ENCODE results near the gene PRR12.

GRCh38 chr19:49594993-49595818 lies 4.2 kb downstream of the PRR12 start:
- TF ChIP-seq LEF1 (IDR thresholded peaks at IDR 0.05; ENCODE audit: borderline replicate concordance) (no peak), FOXK2 (IDR thresholded peaks at IDR 0.05) (no peak), FOXA1 (IDR thresholded peaks at IDR 0.05) (no peak), TARDBP (IDR thresholded peaks at IDR 0.05) (no peak), HDGF (IDR thresholded peaks at IDR 0.05; ENCODE audit: borderline replicate concordance) (no peak), L3MBTL2 (conservative IDR thresholded peaks at IDR 0.05) (no peak), PKNOX1 (IDR thresholded peaks at IDR 0.05) (no peak), ARNT (IDR thresholded peaks at IDR 0.05) (no peak)
